HCT116 (cell line): Measurements from ENCODE around the gene ZNF581. TPM values are rescaled to one million over a fixed set of nuclear protein-coding genes. Genes with fewer than 3 reads are reported as not detected.

Source experiments
- ATAC-seq: fragments of 200-7000 bp; cut with Tn5 transposase; 2 replicates; pipeline ENCODE4 v1.9.1; 2020; ENCODE audit warnings: mild to moderate bottlenecking, moderate library complexity
- BruUV-seq: library from RNA; stranded (reverse); fragments of 400-500 nt; replicated peaks from 2 replicates; lab custom pipeline; 2021; lab: Mats Ljungman, UMichigan
- CTCF ChIA-PET: fragments of 300-600 bp; sonication (Branson Sonifier 250); formaldehyde crosslinking; loops from one replicate; lab custom pipeline; 2021; ENCODE audit warnings: antibody characterized with exemption; lab: Charles Lee
- POLR2A ChIA-PET: fragments of 300-600, 350-600 bp; sonication (Branson Sonifier 250); formaldehyde crosslinking; loops from one replicate; lab custom pipeline; 2021; ENCODE audit warnings: antibody characterized with exemption; lab: Charles Lee
- RAD21 ChIA-PET, 2 experiments: fragments of 300-600 bp; sonication (Branson Sonifier 250); formaldehyde crosslinking; loops; one replicate each; lab custom pipeline; 2023; ENCODE audit warnings: low total read pairs in 2 of 2; ENCODE audit not compliant: uncharacterized antibody in 2 of 2, unreplicated experiment in 2 of 2, low non-redundant PET in 1 of 2; lab: Charles Lee
- DNase-seq: peaks from one replicate; pipeline ENCODE4 v3.0.0-alpha.2; 2010; ENCODE audit warnings: low read depth, low spot score
- H2AFZ ChIP-seq: fragments of 200-600 bp; shearing (Covaris generic), sonication (generic); 2 replicates; pipeline ENCODE4 v1.6.1; 2017; ENCODE audit warnings: low read depth, mixed run types, mixed read lengths, antibody characterized with exemption, low read length; ENCODE audit not compliant: poor library complexity, severe bottlenecking
- H3K27ac ChIP-seq: 2 replicates; pipeline ENCODE4 v1.5.1; 2012; ENCODE audit warnings: low read depth, low read length
- H3K27me3 ChIP-seq: fragments of 200-600 bp; sonication (generic); 2 replicates; pipeline ENCODE4 v1.6.1; 2016; ENCODE audit warnings: mixed run types, low read length, mixed read lengths; ENCODE audit not compliant: insufficient read depth
- H3K36me3 ChIP-seq, 2 experiments: fragments of 200-500 bp in 1 of 2; fragments of 200-600 bp in 1 of 2; sonication (Bioruptor generic) in 1 of 2; sonication (generic) in 1 of 2; 2 replicates each; pipeline versions ENCODE4 v1.5.1 to v1.6.1; 2014 to 2016; ENCODE audit warnings: low read length in 2 of 2, inconsistent platforms in 1 of 2, mixed read lengths in 1 of 2, mixed run types in 1 of 2; ENCODE audit not compliant: insufficient read depth in 2 of 2, control insufficient read depth in 1 of 2
- H3K4me1 ChIP-seq, 2 experiments: fragments of 200-600 bp in 1 of 2; sonication (generic) in 1 of 2; 2 replicates each; pipeline versions ENCODE4 v1.5.1 to v1.6.1; 2012 to 2017; ENCODE audit warnings: low read length in 2 of 2, inconsistent platforms in 1 of 2, mild to moderate bottlenecking in 1 of 2, mixed read lengths in 1 of 2, mixed run types in 1 of 2, moderate library complexity in 1 of 2; ENCODE audit not compliant: insufficient read depth in 2 of 2, control insufficient read depth in 1 of 2
- H3K4me2 ChIP-seq: fragments of 200-600 bp; sonication (generic); 2 replicates; pipeline ENCODE4 v1.6.1; 2017; ENCODE audit warnings: mixed run types, low read length, mixed read lengths
- H3K4me3 ChIP-seq, 2 experiments: fragments of 200-600 bp in 1 of 2; sonication (generic) in 1 of 2; replicated peaks in 1 of 2; 2 replicates each; pipeline ENCODE4 v1.5.1; 2011 to 2016; ENCODE audit warnings: low read length in 2 of 2, control low read depth in 1 of 2, low read depth in 1 of 2, mild to moderate bottlenecking in 1 of 2, mixed read lengths in 1 of 2, mixed run types in 1 of 2
- H3K79me2 ChIP-seq: fragments of 200-600 bp; sonication (generic); 2 replicates; pipeline ENCODE4 v1.6.1; 2017; ENCODE audit warnings: mild to moderate bottlenecking, mixed run types, low read length, moderate library complexity, mixed read lengths; ENCODE audit not compliant: insufficient read depth
- H3K9ac ChIP-seq: fragments of 200-600 bp; sonication (generic); 2 replicates; pipeline ENCODE4 v1.6.1; 2016; ENCODE audit warnings: low read length, mixed read lengths
- H3K9me2 ChIP-seq: fragments of 200-600 bp; sonication (generic), shearing (Covaris generic); 2 replicates; pipeline ENCODE4 v1.6.1; 2017; ENCODE audit warnings: mixed run types, mild to moderate bottlenecking, moderate library complexity; ENCODE audit not compliant: insufficient read depth
- H3K9me3 ChIP-seq, 2 experiments: fragments of 200-500 bp in 1 of 2; fragments of 200-600 bp in 1 of 2; sonication (Bioruptor generic) in 1 of 2; sonication (generic) in 1 of 2; 2 replicates each; pipeline ENCODE4 v1.6.1; 2014 to 2017; ENCODE audit warnings: low read length in 2 of 2, mixed read lengths in 2 of 2, inconsistent platforms in 1 of 2, low read depth in 1 of 2, mild to moderate bottlenecking in 1 of 2, mixed run types in 1 of 2, moderate library complexity in 1 of 2; ENCODE audit not compliant: control insufficient read depth in 1 of 2, insufficient read depth in 1 of 2
- H4K20me1 ChIP-seq: fragments of 200-600 bp; sonication (generic), shearing (Covaris generic); 2 replicates; pipeline ENCODE4 v1.6.1; 2017; ENCODE audit warnings: mixed run types, mild to moderate bottlenecking, moderate library complexity; ENCODE audit not compliant: insufficient read depth
- ATF3 ChIP-seq: IDR thresholded peaks from 2 replicates; pipeline ENCODE4 v1.6.1; 2012
- CTCF ChIP-seq, 3 experiments: fragments of 200-600 bp in 1 of 3; sonication (generic) in 1 of 3; IDR thresholded peaks in 2 of 3; conservative IDR thresholded peaks in 1 of 3; 2 replicates each; pipeline ENCODE4 v1.5.1; 2012 to 2017; ENCODE audit warnings: low read depth in 2 of 3, low read length in 2 of 3, antibody characterized with exemption in 1 of 3, borderline replicate concordance in 1 of 3, control low read depth in 1 of 3, mild to moderate bottlenecking in 1 of 3, mixed read lengths in 1 of 3, mixed run types in 1 of 3, moderate library complexity in 1 of 3; ENCODE audit not compliant: insufficient read depth in 1 of 3
- EGR1 ChIP-seq: IDR thresholded peaks from 2 replicates; pipeline ENCODE4 v1.6.1; 2012; ENCODE audit warnings: low read depth
- ELF1 ChIP-seq: IDR thresholded peaks from 2 replicates; pipeline ENCODE4 v1.6.1; 2012; ENCODE audit warnings: low read depth, borderline replicate concordance
- JUND ChIP-seq: IDR thresholded peaks from 2 replicates; pipeline ENCODE4 v1.6.1; 2012
- POLR2A ChIP-seq: IDR thresholded peaks from 2 replicates; pipeline ENCODE4 v1.7.0; 2011; ENCODE audit warnings: borderline replicate concordance; ENCODE audit not compliant: insufficient read depth, insufficient read length; ENCODE audit errors: extremely low read depth
- RAD21 ChIP-seq: IDR thresholded peaks from 2 replicates; pipeline ENCODE4 v1.6.1; 2012; ENCODE audit warnings: low read depth, mild to moderate bottlenecking
- SP1 ChIP-seq: IDR thresholded peaks from 2 replicates; pipeline ENCODE4 v1.6.1; 2012; ENCODE audit warnings: low read depth
- YY1 ChIP-seq: IDR thresholded peaks from 2 replicates; pipeline ENCODE4 v1.6.1; 2011; ENCODE audit warnings: low read length, low read depth, moderate library complexity, mild to moderate bottlenecking; ENCODE audit not compliant: insufficient replicate concordance; ENCODE audit errors: extremely low read depth
- ZFX ChIP-seq: fragments of 450-650 bp; IDR thresholded peaks from 2 replicates; pipeline ENCODE4 v1.6.1; 2017
- intact Hi-C: fragments of 100-400 bp; cut with micrococcal nuclease; formaldehyde crosslinking; loops from 2 replicates; pipeline ENCODE4 v1.10.0; 2022
- total RNA-seq: library from RNA; stranded (reverse); gene quantifications from one replicate; pipeline ENCODE4 v1.2.1, GENCODE V29; 2021; ENCODE audit not compliant: unreplicated experiment

ZNF581 gene
- total RNA-seq, 1 experiment from 2014 or later = 44.4 TPM

GRCh38 chr19:55694241-55694655, 50.8 kb downstream of the ZNF581 start:
- Histone ChIP-seq H3K9me2 (no peaks in the 10 kb centered on the region), H2AFZ (no peak overlapping the region), H4K20me1 (no peaks in the 10 kb centered on the region), H3K4me3 (no peak overlapping the region), H3K27me3 (no peaks in the 10 kb centered on the region), H3K4me1 (no peaks in the 10 kb centered on the region), H3K9me3 (no peaks in the 10 kb centered on the region), H3K36me3 (peaks cover 28 to 32% of the 10 kb centered on the region in 2 experiments; a peak in 3 of 4 replicates), H3K4me2 (no peak overlapping the region), H3K9ac (no peak overlapping the region), H3K27ac (no peak overlapping the region), H3K79me2 (no peaks in the 10 kb centered on the region)
- RAD21 ChIA-PET = no interaction called here
- POLR2A ChIA-PET = no interaction called here
- no peak for TF ChIP-seq EGR1
- TF ChIP-seq CTCF (IDR thresholded peaks at IDR 0.05 in 2 of 3, conservative IDR thresholded peaks at IDR 0.05 in 1 of 3; ENCODE audit: borderline replicate concordance in 1 of 3, insufficient read depth in 1 of 3, low read depth in 2 of 3, low read length in 2 of 3) = no peak
- TF ChIP-seq YY1 = no peak
- no peak for TF ChIP-seq ZFX
- TF ChIP-seq JUND = no peak
- TF ChIP-seq ELF1 = no peak
- no peak for TF ChIP-seq ATF3
- TF ChIP-seq RAD21 = no peak
- no peak for TF ChIP-seq SP1
- no peak for TF ChIP-seq POLR2A
- intact Hi-C loops = no loop called here
- DNase-seq (no peak), ATAC-seq (no peak)
- no TSS peak for BruUV-seq
- CTCF ChIA-PET = interaction anchor here (1.1 kb wide), 1 partner anchor 9 kb away, joined by 4 read pairs; no protein-coding TSS in a partner anchor
